Measurements from ENCODE around the gene COL18A1.
"Not testable (repeated sequence)": the region's sequence is repeated elsewhere in the genome, so short reads cannot be mapped to it uniquely, and the experiment has no call there.

Gene COL18A1

DNA sequence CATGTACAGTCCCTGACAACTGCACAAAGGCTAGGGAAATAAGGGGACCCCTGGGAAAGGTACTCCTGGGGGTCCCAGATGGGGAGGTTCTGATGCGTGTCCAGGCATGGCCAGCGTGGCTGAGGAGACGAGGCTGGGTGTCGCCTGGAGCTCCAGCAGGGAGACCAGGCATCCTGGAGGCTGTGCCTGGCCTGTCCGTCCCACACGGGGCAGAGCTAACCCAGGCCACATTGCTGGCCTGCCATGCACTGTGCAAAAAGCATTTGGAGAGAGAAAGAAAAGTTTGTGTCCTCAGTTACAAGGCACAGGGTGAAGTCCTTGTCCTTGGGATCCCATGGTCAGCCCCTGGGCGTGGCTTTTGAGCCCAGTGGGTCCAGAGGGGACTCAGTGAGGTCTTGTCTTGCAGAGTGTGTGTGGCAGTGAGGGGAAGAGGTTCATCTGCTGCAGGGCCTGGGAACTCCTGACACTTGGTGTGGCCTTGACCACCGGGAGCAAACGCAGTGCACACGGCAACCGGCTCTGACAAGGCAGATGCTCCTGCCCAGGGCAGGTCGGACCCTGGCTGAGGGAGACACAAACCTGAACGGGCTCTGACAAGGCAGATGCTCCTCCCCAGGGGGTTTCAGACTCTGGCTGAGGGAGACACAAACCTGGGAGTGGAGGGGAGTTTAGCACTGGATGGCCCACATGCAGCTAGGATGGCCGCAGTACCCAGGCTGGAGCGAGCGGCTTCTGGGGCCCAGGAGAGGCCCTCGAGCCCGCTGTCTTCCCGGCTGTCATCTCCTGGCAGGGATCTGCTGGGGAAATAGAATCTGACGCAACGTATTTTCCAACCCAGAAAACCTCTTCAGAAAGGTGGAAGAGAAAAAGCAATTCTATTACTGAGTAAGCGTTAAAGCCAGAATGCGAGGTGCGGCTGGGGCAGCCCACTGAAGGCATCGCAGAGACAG lies 37.3 kb upstream of the COL18A1 start:
- no peak for DNase-seq (ENCODE audit: low read depth)

GRCh38 chr21:45369018-45369417 lies 35.9 kb upstream of the COL18A1 start:
- not testable (repeated sequence) for DNase-seq (ENCODE audit: low read depth)

DNA sequence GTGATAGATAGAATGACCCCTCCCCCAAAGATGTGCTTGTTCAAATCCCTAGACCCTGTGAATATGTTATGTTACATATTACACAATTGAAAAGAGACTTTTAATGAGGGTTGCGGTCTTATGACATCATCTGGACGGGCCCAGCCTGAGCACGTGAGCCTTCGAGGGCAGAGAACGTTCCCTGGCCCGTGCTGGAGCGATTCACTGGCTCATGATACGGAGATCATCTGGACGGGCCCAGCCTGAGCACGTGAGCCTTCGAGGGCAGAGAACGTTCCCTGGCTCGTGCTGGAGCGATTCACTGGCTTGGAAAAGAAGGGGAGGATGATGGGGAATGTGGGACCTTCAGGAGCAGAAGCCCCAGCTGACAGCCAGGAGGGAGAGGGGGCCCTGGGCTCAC lies 34.4 kb upstream of the COL18A1 start:
- no peak for DNase-seq (ENCODE audit: low read depth)

GRCh38 chr21:45371081-45371480 lies 33.9 kb upstream of the COL18A1 start:
- no peak for DNase-seq (ENCODE audit: low read depth)

GRCh38 chr21:45371655-45372054 lies 33.3 kb upstream of the COL18A1 start:
- no peak for DNase-seq (ENCODE audit: low read depth)

DNA sequence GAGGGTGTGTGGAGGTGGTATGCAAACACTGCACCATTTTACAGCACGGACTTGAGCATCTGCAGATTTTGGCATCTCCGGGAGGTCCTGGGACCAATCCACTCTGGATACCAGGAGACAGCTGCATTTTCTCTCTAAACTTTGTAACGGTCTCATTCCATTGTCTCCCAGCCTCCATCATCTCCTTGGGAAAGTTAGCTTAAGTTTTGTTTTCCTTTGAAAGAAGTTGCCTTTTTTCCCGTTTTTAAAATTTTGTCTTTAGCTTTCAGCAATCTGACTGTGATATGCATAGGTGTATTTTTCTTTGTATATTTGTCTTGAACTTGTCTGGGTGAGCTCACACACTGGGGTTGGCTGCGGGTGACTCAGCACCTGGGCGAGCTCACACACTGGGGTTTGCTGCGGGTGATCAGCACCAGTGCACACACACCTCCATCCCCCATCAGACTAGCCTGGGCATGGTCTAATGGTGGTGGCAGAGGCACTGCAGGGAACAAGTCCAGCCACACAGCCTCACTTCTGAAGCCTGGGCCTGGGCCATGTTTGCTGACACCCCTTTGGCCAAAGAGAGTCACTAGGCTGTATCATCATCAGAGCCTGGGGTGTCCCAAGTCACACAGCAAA lies 32.1 kb upstream of the COL18A1 start:
- DNase-seq (ENCODE audit: low read depth): no peak

- no peak for DNase-seq (ENCODE audit: low read depth)
These were observed 30.8 kb upstream of the COL18A1 start for GRCh38 chr21:45373991-45374816.

DNA sequence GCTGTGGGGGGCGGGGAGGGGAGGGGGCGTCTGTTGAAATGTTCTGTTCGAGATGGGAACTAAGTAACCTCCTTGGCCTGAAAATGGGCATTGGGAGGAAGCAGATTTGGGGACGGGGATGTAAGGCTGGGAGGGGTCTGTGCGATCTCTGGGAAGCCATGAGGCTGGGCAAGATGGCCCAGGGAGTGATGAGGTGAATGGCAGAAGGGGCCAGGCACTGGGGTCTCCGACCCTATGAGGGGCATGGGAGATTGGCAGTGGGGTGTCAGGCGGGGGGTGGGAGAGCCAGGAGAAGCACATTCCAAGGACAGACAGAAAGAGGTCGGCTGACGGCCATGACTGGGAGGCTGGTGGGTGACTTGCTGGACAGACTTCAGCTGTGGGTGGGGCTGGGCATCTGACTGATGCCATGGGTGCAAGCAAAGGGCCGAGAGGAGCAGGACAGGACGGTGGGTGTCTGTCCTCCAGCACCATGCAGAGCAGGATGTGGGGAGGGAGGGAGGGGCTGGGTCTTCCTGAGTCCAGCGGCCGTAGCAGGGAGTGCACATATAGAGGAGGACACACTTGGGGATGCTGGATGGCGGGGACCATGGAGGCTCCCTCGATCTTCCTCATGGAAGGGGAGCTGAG lies 30.0 kb upstream of the COL18A1 start:
- no peak for DNase-seq (ENCODE audit: low read depth)

DNA sequence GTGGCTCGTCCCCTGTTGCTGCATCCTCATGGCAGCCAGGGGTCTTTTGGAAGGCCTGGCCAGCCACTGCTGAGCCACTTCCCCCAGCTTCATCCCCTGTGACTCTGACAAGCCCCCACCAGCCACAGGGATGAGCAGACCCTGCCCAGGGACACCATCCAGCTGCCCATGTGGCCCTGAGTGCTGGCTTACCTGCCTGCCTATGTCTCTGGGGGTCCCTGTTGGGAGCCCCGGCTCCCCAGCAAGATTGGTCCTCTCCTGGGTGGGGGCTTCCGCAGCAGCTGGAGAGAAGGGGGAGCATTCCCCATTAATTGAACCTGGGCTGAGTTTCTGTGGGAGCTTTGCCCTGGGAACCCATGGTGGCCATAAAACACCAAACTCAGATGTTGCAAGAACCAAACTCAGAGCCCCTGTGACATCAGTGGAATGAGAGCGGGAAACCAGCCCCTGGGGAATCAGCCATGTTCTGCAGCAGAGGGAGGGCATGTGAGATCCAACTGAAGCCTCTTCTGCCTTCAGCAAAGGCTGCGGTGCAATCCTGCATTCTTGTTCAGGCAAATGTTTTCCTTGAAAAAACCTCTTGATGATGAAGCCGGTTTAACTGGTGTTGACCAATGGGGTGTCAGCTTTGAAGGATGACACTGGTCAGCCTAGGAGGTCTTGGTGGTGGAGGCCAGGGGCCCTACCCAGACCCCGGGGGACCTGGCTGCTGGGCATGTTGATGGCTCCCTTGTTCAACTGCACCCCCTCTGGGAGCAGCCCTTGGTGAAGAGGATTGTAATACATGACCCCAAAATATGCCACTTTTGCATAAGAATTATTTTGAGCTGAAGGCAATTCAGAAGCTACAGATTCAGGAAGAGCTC lies 28.3 kb upstream of the COL18A1 start:
- DNase-seq (ENCODE audit: low read depth): no peak

- no peak for DNase-seq (ENCODE audit: low read depth)
These were observed 27.6 kb upstream of the COL18A1 start for GRCh38 chr21:45377325-45377709.

GRCh38 chr21:45377866-45378257 lies 27.1 kb upstream of the COL18A1 start:
- no peak for DNase-seq (ENCODE audit: low read depth)

DNA sequence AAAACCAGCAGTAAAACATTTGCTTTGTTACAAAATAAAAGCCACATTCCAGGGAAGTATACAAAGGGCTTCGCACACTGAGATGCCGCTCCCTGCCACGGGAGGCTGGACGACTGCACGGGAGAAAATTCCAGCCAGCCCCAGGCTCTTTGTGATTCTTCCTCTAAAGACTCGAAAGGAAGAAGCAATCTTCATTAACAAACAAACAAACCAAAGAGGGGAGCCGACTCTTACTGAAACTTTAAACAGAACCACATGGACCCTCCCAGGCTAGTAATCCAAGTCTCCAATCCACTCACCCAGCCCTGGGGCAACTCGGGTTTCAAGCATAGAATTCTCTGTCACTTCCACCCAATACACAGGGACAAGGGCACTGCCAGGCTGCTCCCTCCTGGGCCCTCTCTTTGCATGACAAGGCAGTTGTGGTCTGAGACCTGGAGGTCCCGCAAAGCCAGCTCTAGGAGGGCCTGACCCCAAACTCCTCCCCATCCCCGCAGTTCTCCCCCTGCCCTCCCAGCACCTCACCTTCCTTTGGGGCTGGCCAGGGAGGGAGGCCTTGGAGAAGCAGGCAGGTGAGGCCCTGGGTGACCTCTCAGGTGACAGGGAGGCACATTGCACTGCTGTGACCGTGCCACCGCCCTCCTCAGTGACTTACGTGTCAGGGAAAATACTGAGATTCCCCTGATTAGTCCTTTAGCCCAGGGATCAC lies 26.6 kb upstream of the COL18A1 start:
- DNase-seq (ENCODE audit: low read depth): no peak

- no peak for DNase-seq (ENCODE audit: low read depth)
These were observed 25.6 kb upstream of the COL18A1 start for GRCh38 chr21:45379171-45379900.

- no peak for DNase-seq (ENCODE audit: low read depth)
These were observed 25.0 kb upstream of the COL18A1 start for GRCh38 chr21:45379901-45380330.

- DNase-seq (ENCODE audit: low read depth): no peak
These were observed 24.4 kb upstream of the COL18A1 start for GRCh38 chr21:45380566-45380965.

DNA sequence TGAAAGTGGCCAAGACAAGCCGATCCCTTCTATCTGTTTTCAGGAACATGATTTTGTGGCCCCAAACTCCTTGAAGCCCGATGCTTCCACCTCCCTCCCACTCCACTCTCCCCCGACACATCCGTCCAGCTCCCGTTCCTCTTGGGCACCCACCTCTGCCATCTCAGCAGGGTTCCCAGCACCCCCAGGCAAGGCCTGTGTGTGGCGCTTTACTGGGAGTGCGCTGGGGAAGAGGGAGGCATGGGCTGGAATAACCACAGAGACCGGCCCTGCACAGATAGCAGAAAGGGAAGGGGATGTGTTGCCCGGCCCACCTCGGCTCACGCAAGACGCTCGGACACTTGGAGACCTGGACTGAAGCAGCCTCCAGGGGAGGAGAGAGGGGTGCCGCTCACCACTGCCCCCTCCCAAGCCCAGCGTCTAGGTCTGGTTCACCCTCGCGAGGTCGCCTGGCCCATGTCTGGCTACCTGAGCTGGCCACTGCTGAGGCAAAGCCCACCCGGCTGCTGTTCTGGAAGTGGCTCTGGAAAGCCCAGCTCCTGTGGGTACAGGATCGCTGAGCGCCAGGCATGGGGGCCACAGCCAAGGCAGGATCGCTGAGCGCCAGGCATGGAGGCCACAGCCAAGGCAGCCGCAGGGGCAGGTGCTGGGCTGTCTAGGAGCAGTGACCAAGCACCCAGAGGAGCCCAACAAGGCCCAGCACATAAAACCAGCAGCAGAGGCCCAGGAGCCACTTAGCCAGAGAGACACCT lies 23.8 kb upstream of the COL18A1 start:
- DNase-seq (ENCODE audit: low read depth): no peak

DNA sequence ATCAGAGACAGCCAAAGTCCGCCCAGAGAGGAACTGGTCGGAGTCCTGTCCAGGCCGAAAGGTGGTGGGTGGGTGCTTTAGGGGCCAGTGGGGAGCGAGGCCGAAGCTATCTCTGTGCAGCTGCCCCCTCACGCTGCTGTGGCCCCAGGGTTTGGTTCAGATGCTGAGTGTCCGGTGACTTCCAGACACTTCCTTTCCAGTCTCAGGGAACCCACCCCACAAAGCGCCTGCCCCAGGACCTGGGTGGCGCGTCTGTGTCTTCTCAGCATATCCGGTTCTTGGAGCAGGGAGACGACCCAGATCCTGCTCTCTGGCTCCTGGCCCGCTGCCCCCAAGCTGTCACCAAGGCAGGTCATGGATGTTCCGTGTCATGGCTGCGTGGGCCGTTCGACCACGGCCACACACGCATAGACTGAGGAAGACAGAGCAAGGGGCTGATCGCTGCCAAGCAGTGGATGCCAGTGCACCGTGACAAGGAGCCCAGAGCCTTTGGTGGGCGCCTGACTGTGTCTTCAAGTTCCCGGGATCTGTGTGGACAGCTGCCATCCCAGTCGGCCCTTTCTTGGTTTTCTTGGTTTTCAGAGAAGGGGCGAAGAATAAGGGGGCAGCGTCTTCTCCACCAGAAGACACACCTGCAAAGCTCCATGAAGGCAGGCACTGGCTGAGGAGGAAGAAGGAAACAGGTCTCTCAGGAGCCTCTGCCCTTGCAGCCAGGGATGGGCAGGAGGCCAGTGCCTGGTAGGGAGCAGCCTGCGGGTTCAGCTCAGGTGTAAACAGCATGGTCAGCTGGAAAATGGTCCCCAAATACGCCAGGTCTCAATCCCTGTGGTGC lies 22.9 kb upstream of the COL18A1 start:
- no peak for DNase-seq (ENCODE audit: low read depth)

DNA sequence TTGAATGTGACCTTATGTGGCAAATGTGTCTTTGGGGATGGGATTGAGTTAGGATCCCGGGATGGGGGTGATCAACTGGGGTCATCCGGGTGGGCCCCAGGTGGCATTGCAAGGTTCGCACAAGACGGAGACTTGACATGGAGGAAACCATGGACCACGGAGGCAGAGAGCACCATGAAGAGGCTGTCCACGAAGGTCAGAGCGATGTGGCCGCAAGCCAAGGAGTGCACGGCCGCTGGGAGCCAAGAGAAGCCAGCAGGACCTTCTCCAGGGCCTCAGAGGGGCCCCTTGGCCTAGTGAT lies 22.3 kb upstream of the COL18A1 start:
- no peak for DNase-seq (ENCODE audit: low read depth)
